Adrenal gland (tissue), 5 donors: ENCODE measurements around the gene EML6.

ENCODE experiments used
- CTCF ChIP-seq, 6 experiments: fragments of 450-650 bp in 4 of 6; fragments of 200-600 bp in 2 of 6; sonication (generic) in 1 of 6; IDR thresholded peaks; 1 replicate in 5 of 6; 2 replicates in 1 of 6; pipeline versions ENCODE4 v1.5.1 to v1.8.0; 2016 to 2021; ENCODE audit warnings: antibody characterized with exemption in 6 of 6, mild to moderate bottlenecking in 2 of 6, moderate library complexity in 1 of 6
- POLR2A ChIP-seq, 2 donors: fragments of 450-650 bp; IDR thresholded peaks; one replicate each; pipeline ENCODE4 v1.6.1; 2017; ENCODE audit warnings: antibody characterized with exemption in 2 of 2, mild to moderate bottlenecking in 2 of 2, moderate library complexity in 1 of 2
- donor health status: DM: no; HTN: no; CAD: no.

GRCh38 chr2:54977149-54977548 lies 253.7 kb downstream of the EML6 start:
- TF ChIP-seq CTCF (IDR thresholded peaks at IDR 0.05) (no peak), POLR2A (IDR thresholded peaks at IDR 0.05) (no peak)
